Measurements from ENCODE around the gene KRT6B.

The KRT6B gene

DNA sequence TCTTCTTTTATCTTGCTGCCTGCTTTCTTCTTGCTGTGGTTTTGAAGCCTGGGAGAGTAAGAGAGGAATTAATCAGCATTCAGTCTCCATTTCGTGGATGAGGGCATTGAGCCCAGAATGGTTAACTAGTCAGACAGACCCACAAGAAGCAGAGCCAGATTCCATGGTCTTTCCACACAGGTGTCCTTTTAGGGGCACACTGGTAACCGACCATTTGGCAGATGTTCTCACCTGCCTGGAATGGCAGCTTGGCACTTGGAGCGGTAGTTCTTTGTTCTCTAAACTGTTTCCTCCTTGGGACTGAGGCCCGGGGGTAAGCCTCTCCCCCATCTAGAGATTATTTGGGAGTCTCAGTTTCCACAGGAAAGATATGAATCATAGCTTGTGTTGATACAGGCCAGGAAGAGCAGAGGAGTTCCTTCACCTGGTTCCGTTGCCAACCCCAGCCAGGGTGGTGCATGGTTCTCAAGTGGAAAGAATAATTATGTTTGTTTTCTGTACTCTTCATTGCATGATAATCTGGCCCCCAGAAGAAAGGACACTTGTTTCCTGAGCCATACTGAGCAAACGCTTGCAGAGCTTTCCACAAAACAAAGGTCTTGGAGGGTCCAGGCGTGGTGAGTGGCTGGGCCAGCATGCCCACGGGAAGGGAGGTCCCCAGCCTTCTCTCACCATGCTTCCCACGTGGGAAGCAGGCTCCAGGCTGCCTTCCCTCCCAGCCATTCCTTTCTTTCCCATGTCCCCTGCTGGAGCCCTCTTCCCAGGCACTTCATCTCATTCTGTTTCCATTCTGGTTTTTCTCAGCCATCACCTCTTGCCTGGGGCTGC lies 15.7 kb downstream of the KRT6B start:
- no peak for DNase-seq (ENCODE audit: low read depth)

DNA sequence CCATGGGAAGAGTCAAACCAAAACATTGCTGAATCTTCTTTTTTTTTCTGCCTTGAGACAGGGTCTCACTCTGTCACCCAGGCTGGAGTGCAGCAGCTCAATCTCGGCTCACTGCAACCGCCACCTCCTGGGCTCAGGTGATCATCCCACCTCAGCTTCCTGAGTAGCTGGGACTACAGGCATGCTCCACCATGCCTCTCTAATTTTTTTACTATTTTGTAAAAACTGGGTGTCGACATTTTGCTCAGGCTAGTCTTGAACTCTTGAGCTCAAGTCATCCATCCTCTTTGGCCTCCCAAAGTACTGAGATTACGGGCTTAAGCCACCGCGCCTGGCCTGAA lies 16.3 kb downstream of the KRT6B start:
- DNase-seq (ENCODE audit: low read depth) = no peak

DNA sequence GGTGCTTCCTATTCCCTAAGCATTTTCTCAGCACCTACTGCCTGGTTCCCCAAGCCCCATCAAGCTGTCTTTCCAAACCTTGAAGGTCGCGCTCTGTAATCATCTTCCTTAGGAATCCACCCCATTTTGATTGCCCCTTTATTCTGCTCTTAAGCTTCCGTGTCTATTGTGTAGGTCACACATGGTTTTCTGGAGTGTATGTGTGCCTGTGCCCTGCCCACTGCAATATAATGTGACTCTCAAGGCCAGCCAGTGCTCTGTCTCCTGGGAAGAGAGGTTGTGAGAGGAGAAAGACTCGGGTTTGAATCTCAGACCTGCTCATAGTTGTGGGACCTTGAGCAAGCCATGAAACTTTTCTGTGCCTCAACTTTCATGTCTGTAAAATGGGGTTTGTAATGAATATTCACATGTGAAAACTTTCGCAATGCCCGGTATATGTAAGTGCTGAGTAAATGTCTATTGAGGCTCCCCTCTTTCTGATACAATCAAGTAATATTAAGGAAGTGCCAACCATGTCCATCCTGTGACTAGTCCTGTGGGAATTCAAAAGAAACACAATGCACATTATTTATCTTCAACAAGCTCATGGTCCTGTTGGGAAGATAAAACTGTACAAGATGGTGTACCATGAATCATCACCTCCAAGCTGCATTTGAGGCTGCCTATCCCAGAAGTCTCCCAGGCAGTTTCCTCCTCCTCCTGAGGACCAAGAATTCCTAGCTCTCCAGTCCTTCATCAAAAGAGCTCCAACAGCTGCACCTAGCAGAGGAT lies 17.0 kb downstream of the KRT6B start:
- no peak for DNase-seq (ENCODE audit: low read depth)

DNA sequence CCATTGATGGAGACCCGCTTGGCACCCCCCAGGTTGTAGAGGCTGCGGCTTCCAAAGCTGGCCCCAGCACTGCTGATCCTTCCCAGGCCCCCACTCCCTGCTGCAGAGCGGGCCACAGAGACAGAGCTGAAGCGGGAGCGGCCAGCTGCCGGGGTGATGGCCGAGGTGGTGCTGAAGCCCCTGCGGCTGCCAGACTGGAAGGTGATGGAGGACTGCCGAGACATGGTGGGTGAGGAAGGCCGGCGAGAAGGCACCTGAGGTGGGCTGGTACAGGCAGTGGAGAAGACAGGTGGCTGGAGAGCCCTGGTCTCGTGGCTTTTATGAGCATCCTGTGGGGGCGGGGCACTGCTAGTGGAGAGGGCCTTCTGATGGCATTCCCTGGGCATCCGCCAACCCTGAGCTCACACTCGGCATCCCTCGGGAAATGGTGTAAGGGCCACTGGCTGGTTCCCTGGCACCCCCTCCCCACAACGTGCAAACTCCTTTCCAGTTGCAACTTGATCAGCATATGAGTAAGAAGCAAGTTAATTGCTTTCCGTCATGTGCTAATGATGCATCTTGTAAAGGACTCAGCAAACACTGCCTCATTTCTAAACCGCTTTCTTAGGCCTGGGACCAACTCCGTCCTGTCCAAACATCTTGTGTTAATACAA lies 17.7 kb downstream of the KRT6B start, which contains the start of gene KRT75:
Gene KRT75 (minus strand): TSS at position 291 of the 653 bp plus-strand sequence. CDS start 67 bp downstream, at position 224.
- DNase-seq (ENCODE audit: low read depth) = no peak

DNA sequence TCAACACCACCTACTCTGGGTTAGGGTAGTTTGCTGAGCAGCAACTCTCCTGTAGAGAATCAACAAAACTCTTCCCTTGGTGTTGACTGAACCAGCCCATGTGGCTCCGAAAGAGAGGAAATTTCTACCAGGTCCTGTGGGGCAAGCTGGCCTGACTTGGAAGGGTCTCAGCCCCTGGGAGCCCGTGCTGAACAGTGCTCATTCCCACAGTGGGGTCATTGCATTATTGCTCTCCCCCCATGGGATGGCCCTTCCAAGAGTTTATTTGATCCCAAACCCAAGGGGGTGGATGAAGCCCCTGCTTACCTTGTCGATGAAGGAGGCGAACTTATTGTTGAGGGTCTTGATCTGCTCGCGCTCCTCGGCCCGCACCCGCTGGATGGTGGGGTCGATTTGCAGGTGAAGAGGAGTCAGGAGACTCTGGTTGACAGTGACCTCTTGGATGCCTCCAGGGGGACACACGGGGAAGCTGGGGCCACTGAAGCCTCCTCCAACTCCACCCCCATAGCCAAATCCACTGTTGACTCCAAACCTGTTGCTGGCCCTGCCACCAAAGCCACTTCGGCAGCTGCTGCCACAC lies 18.4 kb downstream of the KRT6B start:
- DNase-seq (ENCODE audit: low read depth) = no peak

DNA sequence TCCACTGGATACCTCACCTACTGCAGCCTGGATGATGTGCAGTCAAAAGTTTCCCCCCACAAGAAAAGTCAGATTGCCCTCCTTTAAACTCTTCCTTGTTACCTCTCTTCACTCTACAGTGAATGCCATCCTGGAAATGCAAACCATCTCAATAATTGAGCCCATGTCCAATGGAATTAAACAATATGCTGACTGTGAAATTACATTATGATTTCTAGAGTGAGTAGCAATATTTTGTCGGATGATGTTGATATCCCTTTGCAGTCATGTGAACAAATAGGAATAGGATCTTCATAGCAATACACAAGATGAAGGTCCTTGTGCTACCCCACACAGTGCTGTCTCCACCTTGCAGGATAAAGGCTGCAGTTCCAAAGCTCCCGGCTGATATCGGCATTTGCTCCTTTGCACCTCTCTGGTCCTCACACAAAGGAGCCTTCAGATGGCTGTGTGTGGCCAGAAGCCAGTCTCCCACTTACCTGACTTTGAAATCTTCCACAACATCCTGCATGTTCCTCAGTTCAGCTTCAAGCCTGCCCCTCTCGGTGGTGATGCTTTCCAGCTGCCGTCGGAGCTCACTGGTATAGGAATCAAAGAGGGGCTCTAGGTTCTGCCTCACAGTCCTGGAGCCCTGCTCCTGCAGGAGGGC lies 19.3 kb downstream of the KRT6B start:
- no peak for DNase-seq (ENCODE audit: low read depth)

DNA sequence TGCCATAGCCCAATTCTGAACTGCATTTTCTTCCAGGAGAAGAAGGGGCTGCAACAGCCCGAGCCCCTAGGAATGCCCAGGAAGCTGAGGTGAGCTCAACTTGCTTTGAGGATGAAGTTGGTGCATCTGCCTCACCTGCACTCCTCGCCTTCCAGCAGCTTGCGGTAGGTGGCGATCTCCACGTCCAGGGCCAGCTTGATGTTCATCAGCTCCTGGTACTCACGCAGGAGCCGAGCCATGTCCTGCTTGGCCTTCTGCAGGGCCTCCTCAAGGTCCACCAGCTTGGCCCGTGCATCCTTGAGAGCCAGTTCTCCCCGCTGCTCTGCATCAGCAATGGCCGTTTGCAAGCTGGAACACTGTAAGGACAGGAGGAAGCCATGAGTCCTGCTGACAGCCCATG lies 23.8 kb downstream of the KRT6B start:
- DNase-seq (ENCODE audit: low read depth) = no peak

DNA sequence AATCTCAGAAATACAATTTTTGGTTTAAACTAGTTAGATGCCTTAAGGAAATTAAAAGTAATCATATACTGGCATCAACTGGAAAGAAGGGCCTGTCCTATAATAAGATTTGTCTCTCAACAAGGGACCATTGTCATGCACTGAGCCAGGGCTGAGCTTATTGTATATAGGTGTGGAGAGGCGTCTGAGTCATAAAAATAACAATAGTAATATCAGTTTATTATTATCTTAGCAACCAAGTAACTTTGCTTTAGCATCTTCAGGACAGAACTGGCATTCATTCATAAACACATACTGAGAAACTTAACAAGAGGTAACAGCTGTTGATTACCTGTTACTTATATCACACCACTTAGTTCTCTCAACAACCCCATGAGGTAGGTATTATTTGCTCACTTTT lies 24.9 kb downstream of the KRT6B start:
- no peak for DNase-seq (ENCODE audit: low read depth)

DNA sequence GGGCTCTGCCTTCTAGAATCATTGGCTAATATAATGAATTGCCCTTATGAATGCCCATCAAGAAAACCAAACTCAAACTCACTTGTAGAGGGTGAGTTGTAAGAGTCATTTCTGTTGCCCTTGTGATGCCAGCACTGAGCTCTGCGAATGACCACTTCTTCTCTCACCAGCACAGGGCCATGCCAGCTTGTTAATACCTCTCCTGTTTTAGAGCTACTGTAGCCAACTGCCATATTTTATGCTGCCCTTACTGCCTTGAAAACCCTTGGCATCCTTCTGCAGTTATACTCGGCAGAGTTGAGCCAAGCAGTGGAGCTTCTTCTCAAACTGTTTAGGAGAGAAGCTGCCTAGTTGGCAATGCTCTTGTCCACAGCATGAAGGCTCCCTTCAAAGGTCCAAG lies 25.9 kb downstream of the KRT6B start:
- DNase-seq (ENCODE audit: low read depth) = no peak

DNA sequence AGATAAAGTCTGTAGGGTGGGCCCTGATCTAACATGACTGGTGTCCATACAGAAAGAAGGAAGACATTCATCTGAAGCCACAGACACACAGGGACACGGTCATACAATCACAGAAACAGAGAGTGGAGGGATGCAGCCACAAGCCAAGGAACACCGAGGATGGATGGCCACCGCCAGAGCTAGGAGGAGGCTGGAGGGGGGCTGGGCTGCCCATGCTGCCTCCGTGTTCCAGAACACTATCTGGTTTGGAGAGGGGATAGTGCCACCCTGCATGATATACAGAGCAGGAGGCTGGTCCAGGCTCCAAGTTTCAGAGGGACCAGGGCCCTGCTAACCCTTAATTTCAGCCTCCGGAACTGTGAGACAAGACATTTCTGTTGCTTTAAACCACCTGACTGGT lies 26.5 kb downstream of the KRT6B start:
- DNase-seq (ENCODE audit: low read depth) = no peak

DNA sequence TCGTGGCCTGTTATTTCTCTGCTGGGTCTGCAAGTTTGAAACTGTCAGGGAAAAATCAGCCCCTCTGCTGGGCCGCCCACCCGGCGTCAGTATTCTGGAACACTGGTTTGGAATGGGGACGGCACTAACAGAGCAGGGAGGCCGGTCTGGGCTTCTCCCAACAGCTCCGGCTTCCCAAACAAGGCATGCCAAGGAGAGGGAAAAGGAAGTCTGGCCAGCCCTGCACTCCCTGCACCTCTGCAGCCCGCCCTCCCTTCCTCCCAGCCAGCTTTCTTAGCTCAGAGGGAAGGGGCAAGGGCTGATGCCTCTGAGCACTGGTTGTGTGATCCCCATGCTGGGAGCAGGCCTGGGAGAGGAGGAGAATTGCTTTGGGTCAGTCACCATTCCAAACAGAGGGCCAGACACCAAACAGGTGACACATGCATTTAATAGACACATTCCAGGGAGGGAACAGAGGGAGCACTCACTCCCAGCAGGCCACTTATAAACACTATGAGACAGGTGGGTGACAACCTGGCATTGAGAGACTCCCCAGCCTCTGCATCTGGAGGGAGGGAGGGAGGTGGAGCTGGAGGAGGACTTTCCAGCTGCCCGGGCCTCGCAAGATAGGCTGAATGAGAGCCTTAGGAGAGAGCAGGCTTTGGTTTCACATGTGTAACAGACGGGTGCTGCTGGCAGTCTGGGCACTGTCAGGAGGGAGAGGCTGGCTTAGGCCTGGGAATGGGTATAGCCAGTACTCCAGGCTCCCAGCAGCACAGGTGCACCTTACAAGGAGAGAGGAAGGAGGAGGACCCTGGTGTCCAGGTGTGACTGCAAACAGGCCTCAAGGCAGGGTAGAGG lies 28.1 kb downstream of the KRT6B start:
- no peak for DNase-seq (ENCODE audit: low read depth)

DNA sequence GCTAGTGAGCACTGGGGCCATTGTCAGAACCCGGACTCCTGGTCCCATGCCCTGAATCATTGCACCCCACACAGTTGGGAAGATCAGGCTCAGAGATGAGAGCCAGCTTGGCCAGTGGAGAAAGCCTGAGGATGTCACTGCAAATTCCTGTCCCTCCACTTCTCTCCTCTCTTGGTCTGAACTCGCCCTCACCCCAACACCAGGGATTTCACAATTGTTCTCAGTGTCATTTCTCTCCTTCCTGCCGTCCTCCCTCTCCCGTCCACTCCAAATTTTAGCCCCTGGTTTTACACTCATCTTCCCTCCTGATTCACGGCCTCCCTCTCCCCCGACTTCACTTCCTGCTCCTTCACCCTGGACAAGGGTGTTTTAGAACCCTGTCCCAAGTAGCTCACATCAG lies 28.9 kb downstream of the KRT6B start:
- DNase-seq (ENCODE audit: low read depth) = no peak

DNA sequence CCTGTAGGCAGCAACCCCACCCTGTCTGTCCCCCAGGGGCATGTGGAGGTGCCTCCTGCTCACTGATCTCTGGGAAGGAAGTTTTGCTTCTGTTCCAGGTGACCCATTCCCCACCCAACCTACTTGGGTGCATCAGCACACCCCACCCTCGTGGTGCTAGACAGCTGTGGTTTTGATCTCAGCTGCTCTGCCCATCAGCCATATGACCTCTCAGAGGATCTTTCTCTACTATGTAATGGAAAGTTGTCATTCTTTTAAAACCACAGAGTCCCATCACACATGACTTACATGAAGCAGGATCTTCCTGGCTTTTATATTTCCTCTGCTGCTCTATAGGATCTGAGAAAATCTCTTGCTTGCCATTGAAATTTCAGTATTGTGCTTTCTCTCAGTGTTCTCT lies 32.3 kb downstream of the KRT6B start:
- DNase-seq (ENCODE audit: low read depth) = no peak

DNA sequence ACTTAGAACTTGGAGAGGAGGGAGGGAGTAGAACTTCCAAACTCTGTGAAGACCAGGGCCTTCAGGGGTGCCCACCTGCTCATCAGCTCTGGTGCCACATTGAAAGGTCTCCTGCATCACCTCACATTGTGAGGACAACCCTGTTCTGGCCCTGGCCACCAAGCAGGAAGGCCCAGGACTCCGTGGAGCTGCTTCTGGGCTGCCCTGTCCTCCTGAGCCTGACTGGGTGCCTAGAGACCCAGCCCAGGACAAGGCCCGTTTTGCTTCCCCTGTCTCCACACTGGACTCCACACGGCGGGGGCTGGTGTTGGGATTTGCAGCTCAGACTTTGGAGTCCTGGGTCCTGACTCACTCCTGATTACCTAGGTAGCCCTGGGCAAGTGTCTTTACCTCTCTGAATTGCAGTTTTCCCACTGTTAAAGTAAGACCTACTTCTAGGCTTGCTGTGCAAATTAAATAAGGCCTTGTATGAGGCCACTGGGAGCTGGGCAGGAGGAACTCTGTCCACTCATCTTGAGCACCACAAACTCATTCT lies 33.3 kb downstream of the KRT6B start:
- no peak for DNase-seq (ENCODE audit: low read depth)

DNA sequence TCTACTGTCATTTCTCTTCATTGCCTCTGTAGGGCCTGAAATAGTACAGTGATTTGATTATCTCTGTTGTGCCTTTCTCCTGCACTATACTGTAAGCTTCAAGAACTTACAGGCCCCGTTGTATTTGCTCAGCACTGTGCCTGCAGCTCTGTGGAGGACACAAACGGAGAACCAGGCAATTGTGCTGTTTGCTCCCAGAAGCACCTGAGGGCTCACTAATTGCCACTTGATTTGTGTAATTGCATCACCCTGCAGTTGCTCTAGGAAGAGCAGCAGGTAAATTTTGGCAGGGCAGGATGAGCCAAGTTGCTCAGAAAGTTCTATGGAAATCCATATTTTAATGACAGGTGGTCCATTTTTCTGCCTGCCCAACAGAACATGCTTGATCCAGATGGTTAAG lies 34.2 kb downstream of the KRT6B start:
- DNase-seq (ENCODE audit: low read depth) = no peak

DNA sequence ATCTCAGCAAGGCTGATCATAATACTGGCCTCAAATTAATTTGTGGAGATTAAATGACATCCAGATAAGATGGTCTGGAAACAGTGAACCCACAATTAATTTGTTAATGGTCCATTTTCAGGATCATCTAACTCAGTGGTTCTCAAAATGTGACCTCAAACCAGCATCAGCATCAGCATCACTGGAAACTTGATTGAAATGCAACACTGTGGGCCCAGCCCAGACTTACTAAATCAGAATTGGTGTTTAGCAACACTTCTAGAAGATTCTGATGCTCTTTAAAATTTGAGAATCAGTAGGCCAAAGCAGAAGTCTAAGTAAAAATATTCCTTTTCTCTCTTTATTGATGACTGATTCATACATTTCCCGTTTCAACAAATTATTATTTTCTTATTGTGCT lies 35.2 kb downstream of the KRT6B start:
- DNase-seq (ENCODE audit: low read depth) = no peak

DNA sequence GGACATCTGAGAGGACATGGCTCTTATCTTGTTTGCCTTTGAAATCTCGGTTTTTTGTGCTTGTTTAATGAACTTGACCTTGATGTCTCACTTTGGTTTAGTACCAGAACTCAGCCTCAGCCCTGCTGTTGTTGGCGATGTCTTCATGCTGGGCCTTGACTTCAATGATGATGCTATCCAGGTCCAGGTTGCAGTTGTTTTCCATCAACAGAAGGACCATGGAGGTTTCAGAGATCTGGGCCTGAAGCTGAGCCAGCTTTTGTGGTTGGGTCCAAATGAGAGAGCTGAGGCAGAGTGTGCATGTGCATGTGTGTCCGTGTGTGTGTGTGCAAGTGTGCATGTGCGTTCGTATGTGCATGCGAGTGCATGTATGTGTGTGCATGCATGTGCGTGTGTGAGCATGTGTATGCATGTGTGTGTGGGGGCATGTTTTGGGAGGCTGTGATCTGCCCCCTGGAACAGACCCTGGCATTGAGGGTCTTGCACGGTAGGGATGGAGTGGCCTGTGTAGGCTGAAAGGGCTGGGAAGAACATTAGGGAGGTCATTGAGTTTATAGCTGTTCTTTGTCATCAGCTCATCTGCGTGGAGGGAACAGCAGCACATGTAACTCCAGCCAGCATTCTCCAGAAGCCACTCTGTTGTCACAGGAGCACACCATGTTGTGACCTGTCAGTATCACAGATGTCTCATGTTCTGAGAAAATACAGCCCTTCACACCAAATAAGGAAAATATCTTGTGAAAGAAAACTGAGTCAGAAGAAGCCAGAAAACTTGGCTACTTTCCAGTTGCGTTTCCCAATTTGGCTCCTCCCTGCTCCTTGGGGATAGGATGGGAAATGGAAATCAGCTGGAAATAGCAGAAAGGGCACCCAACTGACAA lies 35.8 kb downstream of the KRT6B start:
- DNase-seq (ENCODE audit: low read depth) = no peak

DNA sequence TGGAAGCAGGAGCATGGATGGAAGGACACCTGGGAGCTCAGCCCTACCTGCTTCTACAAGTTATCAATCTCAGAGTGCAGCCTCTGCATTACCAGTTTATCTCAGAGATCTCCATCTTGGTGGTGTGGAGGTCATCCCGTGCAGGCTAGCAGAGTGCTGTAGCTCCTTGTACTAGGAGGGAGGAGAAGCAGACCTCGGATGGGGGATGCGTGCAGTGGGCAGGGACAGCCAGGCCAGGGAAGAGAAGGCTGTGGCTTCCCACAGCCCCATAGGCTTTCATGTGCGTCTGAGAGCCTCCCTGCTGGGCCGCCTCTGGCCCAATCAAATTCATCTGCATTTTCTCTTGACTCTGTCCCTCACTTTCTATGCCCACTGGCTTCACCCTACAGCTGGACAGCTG lies 37.0 kb downstream of the KRT6B start:
- no peak for DNase-seq (ENCODE audit: low read depth)

DNA sequence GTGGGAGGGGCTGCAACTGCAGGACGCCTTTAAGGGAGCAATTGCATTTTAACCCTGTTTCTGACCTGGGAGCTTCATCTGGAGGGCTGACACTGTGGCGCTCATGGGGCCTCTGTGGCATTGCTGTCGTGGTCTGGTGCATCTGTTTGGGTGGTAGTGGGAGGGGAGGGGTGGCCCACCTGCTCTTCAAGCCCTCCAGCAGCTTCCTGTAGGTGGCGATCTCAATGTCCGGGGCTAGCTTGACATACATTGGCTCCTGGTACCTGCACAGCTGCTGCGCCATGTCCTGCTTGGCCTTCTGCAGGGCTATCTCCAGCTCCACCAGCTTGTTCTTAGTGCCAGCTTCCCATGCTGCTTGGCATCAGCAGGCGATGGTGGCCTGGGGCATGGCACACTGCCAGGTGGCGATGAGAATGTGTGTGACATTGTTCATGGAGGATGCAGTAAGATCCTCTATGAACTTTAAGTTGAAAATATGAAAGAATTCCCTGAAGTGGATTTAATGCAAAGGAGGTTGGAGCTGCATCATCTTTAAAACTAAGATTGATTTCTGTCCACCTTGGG lies 38.1 kb downstream of the KRT6B start:
- no peak for DNase-seq (ENCODE audit: low read depth)

DNA sequence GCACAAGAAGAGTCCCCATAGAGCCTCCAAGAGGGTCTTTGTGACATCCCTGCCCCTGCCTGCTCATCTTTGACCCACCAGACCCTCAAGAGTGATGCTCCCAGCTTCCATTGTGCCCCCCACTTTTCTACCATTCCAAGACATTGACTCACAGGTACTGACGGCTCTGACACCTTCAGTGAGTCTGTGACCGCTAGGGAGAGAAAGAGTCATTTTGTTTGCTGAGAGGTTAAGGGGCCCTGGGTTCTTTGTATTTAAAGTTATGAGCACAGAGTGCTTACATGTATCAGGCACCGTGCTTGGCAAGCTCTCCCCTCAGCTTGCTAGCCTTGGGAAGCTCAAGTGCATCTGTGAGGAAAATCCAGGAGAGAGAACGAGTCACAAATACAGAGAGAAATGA lies 38.7 kb downstream of the KRT6B start:
- DNase-seq (ENCODE audit: low read depth) = no peak

All from activated T-cell treated with anti-CD3 and anti-CD28 coated beads for 24 hours (primary cell).